KMS-11 (cell line): Measurements from ENCODE around the gene SRSF10.

Experiments
- H2AFZ ChIP-seq: fragments of 200-600 bp; sonication (generic); 2 replicates; pipeline ENCODE4 v1.6.1; 2016; ENCODE audit warnings: antibody characterized with exemption, mixed run types, low read depth
- H3K27ac ChIP-seq: fragments of 200-600 bp; sonication (generic); 2 replicates; pipeline ENCODE4 v1.6.1; 2016; ENCODE audit warnings: mild to moderate bottlenecking, mixed run types
- H3K27me3 ChIP-seq: fragments of 200-600 bp; sonication (generic); 2 replicates; pipeline ENCODE4 v1.6.1; 2017; ENCODE audit warnings: mild to moderate bottlenecking, low read depth, mixed run types, moderate library complexity; ENCODE audit not compliant: insufficient read depth
- H3K36me3 ChIP-seq: fragments of 200-600 bp; sonication (generic); 2 replicates; pipeline ENCODE4 v1.6.1; 2017; ENCODE audit warnings: mild to moderate bottlenecking, mixed run types; ENCODE audit not compliant: insufficient read depth
- H3K4me1 ChIP-seq: fragments of 200-600 bp; sonication (generic); 2 replicates; pipeline ENCODE4 v1.6.1; 2016; ENCODE audit warnings: mild to moderate bottlenecking, low read depth, mixed run types; ENCODE audit not compliant: poor library complexity, severe bottlenecking
- H3K4me2 ChIP-seq: fragments of 200-600 bp; sonication (generic); 2 replicates; pipeline ENCODE4 v1.7.0; 2016; ENCODE audit warnings: mild to moderate bottlenecking, mixed run types
- H3K4me3 ChIP-seq: fragments of 200-600 bp; sonication (generic); IDR thresholded peaks from 2 replicates; pipeline ENCODE4 v1.6.1; 2017; ENCODE audit warnings: low read depth, low read length, mixed read lengths; ENCODE audit not compliant: insufficient read depth
- H3K79me2 ChIP-seq: fragments of 200-600 bp; sonication (generic); 2 replicates; pipeline ENCODE4 v1.6.1; 2016; ENCODE audit warnings: low read depth, mixed run types; ENCODE audit not compliant: insufficient read depth
- H3K9ac ChIP-seq: fragments of 200-600 bp; sonication (generic); 2 replicates; pipeline ENCODE4 v1.6.1; 2016; ENCODE audit warnings: mild to moderate bottlenecking, mixed run types
- H4K20me1 ChIP-seq: fragments of 200-600 bp; sonication (generic); 2 replicates; pipeline ENCODE4 v1.6.1; 2016; ENCODE audit warnings: mild to moderate bottlenecking, mixed run types; ENCODE audit not compliant: insufficient read depth
- CTCF ChIP-seq: fragments of 200-600 bp; sonication (generic); conservative IDR thresholded peaks from 2 replicates; pipeline ENCODE4 v1.6.1; 2017; ENCODE audit warnings: low read depth, mild to moderate bottlenecking, antibody characterized with exemption, low read length, moderate library complexity, mixed read lengths

The SRSF10 gene

GRCh38 chr1:23953020-23953419, 27.1 kb downstream of the SRSF10 start:
- no peak overlapping the region for H2AFZ ChIP-seq
- TF ChIP-seq CTCF = no peak

GRCh38 chr1:23947366-23947765, 32.8 kb downstream of the SRSF10 start:
- H3K27ac ChIP-seq = no peak overlapping the region
- H2AFZ ChIP-seq = no peak overlapping the region

More at GRCh38 chr1:23953020-23953419, 27.1 kb downstream of the SRSF10 start:
- Histone ChIP-seq H3K79me2 (no peaks in the 10 kb centered on the region), H3K27ac (no peak overlapping the region), H3K4me3 (no peak overlapping the region), H3K4me1 (peaks cover 2% of the 10 kb centered on the region), H3K36me3 (no peaks in the 10 kb centered on the region), H3K9ac (no peak overlapping the region), H4K20me1 (no peaks in the 10 kb centered on the region), H3K4me2 (no peak overlapping the region), H3K27me3 (no peaks in the 10 kb centered on the region)

GRCh38 chr1:23936481-23937176, 43.5 kb downstream of the SRSF10 start:
- Histone ChIP-seq H3K4me2 (no peak overlapping the region), H2AFZ (no peak overlapping the region), H3K27ac (no peak overlapping the region)

More at GRCh38 chr1:23947366-23947765, 32.8 kb downstream of the SRSF10 start:
- Histone ChIP-seq H3K4me3 (no peak overlapping the region), H3K36me3 (no peaks in the 10 kb centered on the region), H3K79me2 (no peaks in the 10 kb centered on the region), H3K4me2 (no peak overlapping the region), H4K20me1 (no peaks in the 10 kb centered on the region), H3K4me1 (no peaks in the 10 kb centered on the region), H3K9ac (no peak overlapping the region), H3K27me3 (no peaks in the 10 kb centered on the region)
- no peak for TF ChIP-seq CTCF

GRCh38 chr1:23931491-23931880, 48.6 kb downstream of the SRSF10 start:
- Histone ChIP-seq H3K27ac (no peak overlapping the region), H3K36me3 (no peaks in the 10 kb centered on the region), H3K79me2 (no peaks in the 10 kb centered on the region), H3K9ac (no peak overlapping the region), H3K4me3 (no peak overlapping the region), H4K20me1 (no peaks in the 10 kb centered on the region), H3K4me1 (no peaks in the 10 kb centered on the region), H3K4me2 (no peak overlapping the region), H3K27me3 (no peaks in the 10 kb centered on the region), H2AFZ (no peak overlapping the region)
- no peak for TF ChIP-seq CTCF

More at GRCh38 chr1:23936481-23937176, 43.5 kb downstream of the SRSF10 start:
- H3K27me3 ChIP-seq = no peaks in the 10 kb centered on the region
- no peak overlapping the region for H3K4me3 ChIP-seq
- no peaks in the 10 kb centered on the region for H4K20me1 ChIP-seq
- H3K4me1 ChIP-seq = no peaks in the 10 kb centered on the region
- no peaks in the 10 kb centered on the region for H3K79me2 ChIP-seq
- no peaks in the 10 kb centered on the region for H3K36me3 ChIP-seq
- no peak for TF ChIP-seq CTCF
- no peak overlapping the region for H3K9ac ChIP-seq
